ENCODE results near the gene ZNRF3.

- TF ChIP-seq PPARA (CRISPR knock-in tag; IDR thresholded peaks at IDR 0.05; ENCODE audit: borderline replicate concordance) (no peak), TCF4 (CRISPR knock-in tag; IDR thresholded peaks at IDR 0.05; ENCODE audit: borderline replicate concordance) (no peak), ESRRG (CRISPR knock-in tag; IDR thresholded peaks at IDR 0.05) (no peak), ZNF565 (CRISPR knock-in tag; conservative IDR thresholded peaks at IDR 0.05; ENCODE audit: low read depth) (no peak), SNAI2 (CRISPR knock-in tag; IDR thresholded peaks at IDR 0.05) (no peak), ZNF8 (CRISPR knock-in tag; IDR thresholded peaks at IDR 0.05) (no peak)
- TF ChIP-seq, protein P1, sequence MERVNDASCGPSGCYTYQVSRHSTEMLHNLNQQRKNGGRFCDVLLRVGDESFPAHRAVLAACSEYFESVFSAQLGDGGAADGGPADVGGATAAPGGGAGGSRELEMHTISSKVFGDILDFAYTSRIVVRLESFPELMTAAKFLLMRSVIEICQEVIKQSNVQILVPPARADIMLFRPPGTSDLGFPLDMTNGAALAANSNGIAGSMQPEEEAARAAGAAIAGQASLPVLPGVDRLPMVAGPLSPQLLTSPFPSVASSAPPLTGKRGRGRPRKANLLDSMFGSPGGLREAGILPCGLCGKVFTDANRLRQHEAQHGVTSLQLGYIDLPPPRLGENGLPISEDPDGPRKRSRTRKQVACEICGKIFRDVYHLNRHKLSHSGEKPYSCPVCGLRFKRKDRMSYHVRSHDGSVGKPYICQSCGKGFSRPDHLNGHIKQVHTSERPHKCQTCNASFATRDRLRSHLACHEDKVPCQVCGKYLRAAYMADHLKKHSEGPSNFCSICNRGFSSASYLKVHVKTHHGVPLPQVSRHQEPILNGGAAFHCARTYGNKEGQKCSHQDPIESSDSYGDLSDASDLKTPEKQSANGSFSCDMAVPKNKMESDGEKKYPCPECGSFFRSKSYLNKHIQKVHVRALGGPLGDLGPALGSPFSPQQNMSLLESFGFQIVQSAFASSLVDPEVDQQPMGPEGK (CRISPR knock-in tag; IDR thresholded peaks at IDR 0.05; ENCODE audit: borderline replicate concordance), result no peak
- TF ChIP-seq, protein P2, sequence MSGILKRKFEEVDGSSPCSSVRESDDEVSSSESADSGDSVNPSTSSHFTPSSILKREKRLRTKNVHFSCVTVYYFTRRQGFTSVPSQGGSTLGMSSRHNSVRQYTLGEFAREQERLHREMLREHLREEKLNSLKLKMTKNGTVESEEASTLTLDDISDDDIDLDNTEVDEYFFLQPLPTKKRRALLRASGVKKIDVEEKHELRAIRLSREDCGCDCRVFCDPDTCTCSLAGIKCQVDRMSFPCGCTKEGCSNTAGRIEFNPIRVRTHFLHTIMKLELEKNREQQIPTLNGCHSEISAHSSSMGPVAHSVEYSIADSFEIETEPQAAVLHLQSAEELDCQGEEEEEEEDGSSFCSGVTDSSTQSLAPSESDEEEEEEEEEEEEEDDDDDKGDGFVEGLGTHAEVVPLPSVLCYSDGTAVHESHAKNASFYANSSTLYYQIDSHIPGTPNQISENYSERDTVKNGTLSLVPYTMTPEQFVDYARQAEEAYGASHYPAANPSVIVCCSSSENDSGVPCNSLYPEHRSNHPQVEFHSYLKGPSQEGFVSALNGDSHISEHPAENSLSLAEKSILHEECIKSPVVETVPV (CRISPR knock-in tag; IDR thresholded peaks at IDR 0.05), result no peak
These were observed 42.3 kb upstream of the ZNRF3 start for GRCh38 chr22:28841111-28841510.

All from SK-N-SH treated with all-trans-retinoic acid at 6 μM for 48 hours (cell line).